Lung microvascular endothelial cell (primary cell): ENCODE measurements around the gene CELA2B. TPM values are rescaled to one million over a fixed set of nuclear protein-coding genes. Genes with fewer than 3 reads are reported as not detected.
A peak's percentile ranks its signal among the peaks of the same experiment; 100 is the strongest.
"Not testable (repeated sequence)": the region's sequence is repeated elsewhere in the genome, so short reads cannot be mapped to it uniquely, and the experiment has no call there.

ENCODE experiments used
- DNase-seq, 2 donors: peaks; one replicate each; pipeline versions ENCODE4 v3.0.0 to v3.0.0-alpha.2; 2010; ENCODE audit warnings: low read depth in 2 of 2
- total RNA-seq: library from RNA; depleted of rRNA; stranded (reverse); fragments of >200 nt; gene quantifications from 2 replicates; pipeline ENCODE4 v1.2.1, GENCODE V29; 2014

CELA2B gene
- total RNA-seq, 1 donor from 2014 or later = not detected

- no peak for DNase-seq
Measured at GRCh38 chr1:15500184-15501178, 24.6 kb downstream of the CELA2B start.

- DNase-seq = peak; percentile 64 to 73
Measured at GRCh38 chr1:15501208-15502032, 25.5 kb downstream of the CELA2B start.

- DNase-seq = no peak
Measured at GRCh38 chr1:15504436-15504835, 28.5 kb downstream of the CELA2B start.

- no peak for DNase-seq
Measured at GRCh38 chr1:15506831-15507230, 30.9 kb downstream of the CELA2B start.

- no peak for DNase-seq
Measured at GRCh38 chr1:15507278-15507677, 31.4 kb downstream of the CELA2B start.

GRCh38 chr1:15508700-15509487 is 33.0 kb downstream of the CELA2B start:
- DNase-seq = no peak

GRCh38 chr1:15509586-15509985 is 33.7 kb downstream of the CELA2B start:
- DNase-seq = no peak

GRCh38 chr1:15510611-15511405 is 34.9 kb downstream of the CELA2B start:
- DNase-seq = no peak

GRCh38 chr1:15513192-15513591 is 37.3 kb downstream of the CELA2B start:
- no peak for DNase-seq

- DNase-seq = no peak
Measured at GRCh38 chr1:15513919-15514318, 38.0 kb downstream of the CELA2B start.

- not testable (repeated sequence) for DNase-seq
Measured at GRCh38 chr1:15514557-15514956, 38.7 kb downstream of the CELA2B start.

GRCh38 chr1:15515022-15515663 is 39.2 kb downstream of the CELA2B start:
- DNase-seq = peak; percentile 7 to 33

- no peak for DNase-seq
Measured at GRCh38 chr1:15519625-15520024, 43.7 kb downstream of the CELA2B start.

- not testable (repeated sequence) for DNase-seq
Measured at GRCh38 chr1:15521206-15521906, 45.5 kb downstream of the CELA2B start.

- DNase-seq = no peak
Measured at GRCh38 chr1:15522551-15522950, 46.6 kb downstream of the CELA2B start.

- no peak for DNase-seq
Measured at GRCh38 chr1:15523104-15524020, 47.5 kb downstream of the CELA2B start.

- no peak for DNase-seq
Measured at GRCh38 chr1:15524021-15524282, 48.0 kb downstream of the CELA2B start, which contains the start of gene CASP9. Gene CASP9 (minus strand): TSS chr1:15524215. CDS start chr1:15524200, 15 bp downstream.

- peak; percentile 99 for DNase-seq
Measured at GRCh38 chr1:15524283-15525049, 48.6 kb downstream of the CELA2B start.
